NCI-H2227 (cell line): ENCODE data around the gene TMPRSS7.
"Not testable (repeated sequence)": the region's sequence is repeated elsewhere in the genome, so short reads cannot be mapped to it uniquely, and the experiment has no call there.

ENCODE experiments used
- DNase-seq: peaks from one replicate; lab custom pipeline; 2025; ENCODE audit not compliant: unreplicated experiment; lab: John Stamatoyannopoulos, UW

TMPRSS7 gene

GRCh38 chr3:112012205-112012992 is 22.1 kb upstream of the TMPRSS7 start:
- no peak for DNase-seq

GRCh38 chr3:112013058-112013783 is 21.3 kb upstream of the TMPRSS7 start:
- no peak for DNase-seq

GRCh38 chr3:112013784-112014143 is 20.8 kb upstream of the TMPRSS7 start:
- DNase-seq, result no peak

- no peak for DNase-seq
Measured at GRCh38 chr3:112017091-112017490, 17.4 kb upstream of the TMPRSS7 start.

- DNase-seq, result no peak
Measured at GRCh38 chr3:112018712-112019111, 15.8 kb upstream of the TMPRSS7 start.

GRCh38 chr3:112019716-112020115 is 14.8 kb upstream of the TMPRSS7 start:
- no peak for DNase-seq

- peak; percentile 2 for DNase-seq
Measured at GRCh38 chr3:112020674-112021085, 13.9 kb upstream of the TMPRSS7 start.

- DNase-seq, result no peak
Measured at GRCh38 chr3:112027142-112027541, 7.4 kb upstream of the TMPRSS7 start.

- peak; percentile 62 for DNase-seq
Measured at GRCh38 chr3:112027826-112028225, 6.7 kb upstream of the TMPRSS7 start.

GRCh38 chr3:112030901-112031300 is 3.6 kb upstream of the TMPRSS7 start:
- DNase-seq, result no peak

GRCh38 chr3:112032098-112032731 is 2.3 kb upstream of the TMPRSS7 start:
- no peak for DNase-seq

GRCh38 chr3:112035241-112035640 is 705 bp downstream of the TMPRSS7 start:
- no peak for DNase-seq

- not testable (repeated sequence) for DNase-seq
Measured at GRCh38 chr3:112037194-112037593, 2.7 kb downstream of the TMPRSS7 start.

GRCh38 chr3:112038863-112039262 is 4.3 kb downstream of the TMPRSS7 start:
- no peak for DNase-seq

- DNase-seq, result no peak
Measured at GRCh38 chr3:112041321-112041720, 6.8 kb downstream of the TMPRSS7 start.

GRCh38 chr3:112042842-112043280 is 8.3 kb downstream of the TMPRSS7 start:
- DNase-seq, result peak; percentile 42

- peak; percentile 66 for DNase-seq
Measured at GRCh38 chr3:112043621-112044201, 9.2 kb downstream of the TMPRSS7 start.

- DNase-seq, result no peak
Measured at GRCh38 chr3:112046599-112046998, 12.1 kb downstream of the TMPRSS7 start.

GRCh38 chr3:112047264-112047663 is 12.7 kb downstream of the TMPRSS7 start:
- no peak for DNase-seq

GRCh38 chr3:112048911-112049310 is 14.4 kb downstream of the TMPRSS7 start:
- no peak for DNase-seq

- no peak for DNase-seq
Measured at GRCh38 chr3:112053229-112053628, 18.7 kb downstream of the TMPRSS7 start.
